HG02970 (cell line): ENCODE measurements around the gene GPR21.

Experiments
- ATAC-seq: cut with Tn5 transposase; IDR thresholded peaks from one replicate; pipeline ENCODE4 v1.9.1; 2021; ENCODE audit warnings: mild to moderate bottlenecking, moderate library complexity, moderate number of reproducible peaks; ENCODE audit not compliant: unreplicated experiment, low FRiP score

GPR21 gene

DNA sequence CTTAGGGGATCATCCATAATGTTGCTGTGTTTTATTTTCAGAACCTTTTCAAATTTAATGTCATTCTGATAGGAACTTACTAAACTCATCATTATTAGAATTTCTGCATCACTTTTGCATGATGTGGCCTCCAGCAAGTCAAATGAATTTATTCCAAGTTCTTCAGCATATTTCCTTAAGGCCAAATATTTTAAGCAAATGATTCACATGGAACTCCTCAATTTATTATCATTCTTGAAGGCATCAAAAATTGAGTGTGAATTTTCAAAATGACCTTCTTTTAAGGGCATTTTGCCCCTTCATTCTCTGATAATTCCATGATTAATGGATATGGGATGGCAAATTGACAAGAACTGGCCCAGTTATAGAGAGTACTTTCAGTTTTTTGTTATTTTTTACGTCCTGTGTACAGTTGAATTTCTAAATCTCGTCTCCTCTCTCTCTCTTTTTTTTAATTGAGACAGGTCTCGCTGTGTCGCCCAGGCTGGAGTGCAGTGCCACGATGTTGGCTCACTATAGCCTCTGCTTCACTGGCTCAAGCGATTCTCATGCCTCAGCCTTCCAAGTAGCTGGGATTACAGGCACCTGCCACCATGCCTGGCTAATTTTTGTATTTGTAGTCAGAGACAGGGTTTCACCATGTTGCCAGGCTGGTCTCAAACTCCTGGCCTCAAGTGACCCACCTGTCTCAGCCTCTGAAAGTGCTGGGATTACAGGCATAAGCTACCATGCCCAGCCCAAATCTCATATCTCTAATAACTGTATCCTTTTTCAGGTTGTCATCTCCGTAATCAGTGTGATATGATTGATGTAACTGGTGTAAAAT, 29.1 kb downstream of the GPR21 start:
- no peak for ATAC-seq

- no peak for ATAC-seq
Measured at GRCh38 chr9:123063177-123063598, 29.7 kb downstream of the GPR21 start.

- ATAC-seq = no peak
Measured at GRCh38 chr9:123063896-123064295, 30.4 kb downstream of the GPR21 start.

DNA sequence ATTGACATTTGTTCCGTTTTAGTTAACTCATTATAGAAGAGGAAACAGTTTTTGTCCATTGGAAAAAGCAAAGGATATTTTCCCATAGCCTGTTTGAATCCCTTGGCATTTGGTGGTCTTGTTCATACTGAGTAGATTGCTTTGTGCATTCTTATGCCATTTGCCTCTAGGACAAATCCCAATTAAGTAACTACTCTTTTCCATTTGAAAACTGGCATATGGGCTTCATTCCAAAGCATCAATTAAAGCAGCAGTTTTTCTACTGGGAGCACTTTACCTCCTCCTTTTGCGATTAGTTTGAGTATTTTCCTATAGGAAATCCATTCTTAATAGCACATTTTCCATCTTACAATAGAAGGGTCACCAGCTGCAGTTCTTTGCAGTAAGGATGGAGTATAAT, 31.2 kb downstream of the GPR21 start:
- ATAC-seq = no peak

- no peak for ATAC-seq
Measured at GRCh38 chr9:123065196-123065595, 31.7 kb downstream of the GPR21 start.

GRCh38 chr9:123067136-123067535, 33.7 kb downstream of the GPR21 start:
- no peak for ATAC-seq

- ATAC-seq = no peak
Measured at GRCh38 chr9:123069010-123069481, 35.6 kb downstream of the GPR21 start.

GRCh38 chr9:123070198-123070597, 36.7 kb downstream of the GPR21 start:
- ATAC-seq = no peak

DNA sequence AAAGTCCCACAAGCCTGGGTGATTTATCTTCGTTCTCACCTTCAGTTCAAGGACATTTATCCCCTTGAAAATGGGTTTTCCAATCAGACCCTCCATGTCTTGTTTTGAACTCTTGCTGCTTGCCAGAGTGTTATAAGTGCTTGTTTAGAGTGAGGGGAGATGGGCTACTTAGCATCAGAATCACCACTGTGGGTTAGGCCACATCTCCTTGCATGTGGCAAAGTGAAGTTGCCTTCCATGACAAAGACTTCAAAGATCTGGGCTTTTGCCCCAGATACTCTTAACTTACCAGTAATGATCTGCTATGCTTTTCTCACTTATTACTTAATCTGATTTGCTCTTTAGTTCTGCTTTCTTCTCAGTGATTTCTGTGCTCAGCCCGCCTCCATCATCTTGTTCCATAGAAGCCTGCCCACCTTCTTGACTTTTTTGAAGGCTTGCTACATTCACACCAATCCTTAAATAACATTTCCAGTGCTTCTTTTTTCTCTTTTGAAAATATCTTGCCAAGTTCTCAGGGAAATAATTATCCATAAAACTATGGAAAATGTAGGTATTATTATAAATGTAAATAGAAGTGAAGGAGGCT, 39.0 kb downstream of the GPR21 start:
- no peak for ATAC-seq

GRCh38 chr9:123073441-123073840, 40.0 kb downstream of the GPR21 start:
- ATAC-seq = no peak

DNA sequence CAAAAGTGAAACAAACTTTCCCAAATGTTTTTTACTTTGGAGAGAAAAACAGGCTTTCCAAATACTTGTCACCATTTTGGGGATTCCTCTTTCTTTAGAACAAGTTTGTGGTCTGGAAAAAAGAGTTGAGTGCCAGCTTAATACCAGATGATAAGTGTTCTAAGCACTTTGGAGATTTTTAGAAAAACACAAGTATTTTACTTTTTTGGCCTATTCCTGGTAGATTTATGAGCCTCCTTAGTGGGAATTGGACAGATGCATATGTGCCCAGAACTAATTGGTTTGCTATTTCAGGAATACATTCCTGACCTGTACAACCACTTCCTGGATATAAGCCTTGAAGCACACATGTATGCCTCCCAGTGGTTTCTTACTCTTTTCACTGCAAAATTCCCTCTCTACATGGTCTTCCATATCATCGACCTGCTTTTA, 40.5 kb downstream of the GPR21 start:
- no peak for ATAC-seq

DNA sequence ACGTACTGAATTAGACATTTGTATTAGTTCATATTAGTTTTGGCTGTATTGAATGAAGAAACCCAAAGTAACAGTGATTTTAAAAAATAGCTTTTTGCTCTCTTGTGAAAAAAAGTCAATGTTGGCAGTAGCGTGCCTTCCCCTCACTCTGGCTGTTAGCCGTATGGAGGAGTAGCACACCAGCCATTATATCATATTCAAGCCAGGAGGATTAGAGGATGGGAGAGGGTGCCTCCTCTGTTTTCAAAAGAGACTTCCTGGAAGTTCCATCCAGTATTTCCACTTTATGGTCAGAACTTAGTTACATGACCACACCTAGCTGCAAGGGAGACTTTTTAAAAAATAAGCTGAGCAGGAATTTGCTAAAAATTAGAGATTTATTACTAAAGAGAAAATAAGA, 41.2 kb downstream of the GPR21 start:
- ATAC-seq = no peak

DNA sequence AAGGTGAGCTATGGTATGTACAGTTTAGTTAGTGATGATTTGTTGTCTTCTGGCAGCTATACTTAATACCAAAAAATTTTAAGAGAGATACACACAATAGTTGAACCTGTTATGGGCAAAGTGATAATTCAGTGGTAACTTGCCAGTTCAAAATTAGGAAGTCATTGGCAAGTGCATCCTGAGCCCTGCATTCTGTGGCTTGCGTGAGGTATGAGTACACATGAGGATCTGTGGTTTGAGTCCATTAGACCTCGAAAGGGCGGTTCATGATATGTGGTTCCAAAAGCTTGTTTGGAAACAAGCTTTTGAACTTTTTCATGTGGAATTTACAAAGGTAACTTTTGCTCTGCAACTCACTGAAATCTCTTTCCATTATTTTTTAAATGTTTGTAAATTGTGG, 47.0 kb downstream of the GPR21 start:
- ATAC-seq = no peak

DNA sequence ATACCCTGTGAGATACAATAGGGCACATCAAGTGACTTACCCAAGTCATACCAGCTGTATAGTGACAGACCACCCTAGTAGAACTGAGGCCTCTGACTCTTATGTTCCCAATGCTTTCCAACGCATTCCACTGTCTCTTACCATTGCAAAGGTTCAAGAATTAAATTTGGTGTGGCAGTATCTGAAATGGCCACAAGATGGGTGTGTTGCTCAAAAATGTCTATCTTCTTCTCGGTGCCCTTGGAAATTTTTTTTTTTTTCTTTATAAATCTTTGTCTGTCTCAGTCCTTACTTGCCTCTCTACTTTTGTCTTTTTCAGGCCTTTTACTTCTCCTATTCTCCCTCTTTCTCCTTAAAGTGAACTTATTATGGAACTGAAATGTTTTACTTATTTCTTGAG, 48.4 kb downstream of the GPR21 start:
- ATAC-seq = no peak

- ATAC-seq = no peak
Measured at GRCh38 chr9:123083680-123084079, 50.2 kb downstream of the GPR21 start.

DNA sequence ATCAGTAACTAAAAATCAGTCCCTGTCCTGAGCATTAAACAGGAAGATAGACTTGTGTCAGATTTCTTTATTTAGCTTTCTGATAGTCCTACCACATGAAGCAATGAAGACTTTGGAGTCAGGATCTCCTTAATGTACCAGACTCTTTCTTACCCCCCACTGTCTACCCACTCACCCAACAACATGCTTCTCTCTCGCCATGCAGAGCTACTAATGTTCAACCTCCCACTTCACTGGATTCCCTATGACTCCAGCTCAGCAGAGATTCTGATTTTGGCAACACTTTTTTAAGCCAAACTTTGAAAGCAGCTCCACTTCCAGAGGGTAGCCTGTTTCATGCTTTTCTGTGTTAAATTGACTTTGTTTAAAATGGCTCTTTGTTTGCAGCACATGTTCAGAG, 50.8 kb downstream of the GPR21 start:
- ATAC-seq = no peak
